MM.1S (cell line): Measurements from ENCODE around the gene CCDC138.

ENCODE experiments used
- CTCF ChIP-seq: fragments of 300-600 bp; sonication (generic); IDR thresholded peaks from 2 replicates; pipeline ENCODE4 v1.5.1; 2016; ENCODE audit warnings: antibody characterized with exemption, low read length, mixed read lengths
- EZH2 ChIP-seq: fragments of 300-600 bp; sonication (generic); optimal IDR thresholded peaks from 2 replicates; pipeline ENCODE3; 2017; ENCODE audit warnings: low read depth, mild to moderate bottlenecking, antibody characterized with exemption, low read length, mixed read lengths
- EZH2phosphoT487 ChIP-seq: fragments of 300-600 bp; sonication (generic); IDR thresholded peaks from 2 replicates; pipeline ENCODE4 v1.6.1; 2018; ENCODE audit warnings: antibody characterized with exemption, low read length

GRCh38 chr2:108925735-108926134, 139.2 kb downstream of the CCDC138 start:
- TF ChIP-seq CTCF (no peak), EZH2phosphoT487 (no peak), EZH2 (no peak)
